Esophagus squamous epithelium (tissue), 5 donors: ENCODE results near the gene PCSK5. TPM values are rescaled to one million over a fixed set of nuclear protein-coding genes. Genes with fewer than 3 reads are reported as not detected.

Experiments used
- DNase-seq: peaks from one replicate; lab custom pipeline; 2025; lab: John Stamatoyannopoulos, UW
- H3K27ac ChIP-seq, 4 donors: fragments of 200-600 bp; sonication (generic); one replicate each; pipeline ENCODE4 v1.5.1; 2016 to 2019; ENCODE audit warnings: mild to moderate bottlenecking in 1 of 4
- H3K27me3 ChIP-seq, 4 donors: fragments of 200-600 bp; sonication (generic); 1 replicate in 3 of 4; 2 replicates in 1 of 4; pipeline versions ENCODE4 v1.5.1 to v1.6.0; 2017 to 2021; ENCODE audit warnings: antibody characterized with exemption in 1 of 4
- H3K36me3 ChIP-seq, 3 donors: fragments of 200-600 bp; sonication (generic); one replicate each; pipeline ENCODE4 v1.5.1; 2016 to 2019
- H3K4me1 ChIP-seq, 3 donors: fragments of 200-600 bp; sonication (generic); one replicate each; pipeline ENCODE4 v1.5.1; 2017 to 2019
- H3K4me3 ChIP-seq, 4 donors: fragments of 200-600 bp; sonication (generic); 1 replicate in 3 of 4; 2 replicates in 1 of 4; pipeline ENCODE4 v1.5.1; 2016 to 2019; ENCODE audit warnings: mild to moderate bottlenecking in 2 of 4, moderate library complexity in 1 of 4
- H3K9me3 ChIP-seq, 3 donors: fragments of 200-600 bp; sonication (generic); one replicate each; pipeline ENCODE4 v1.5.1; 2016 to 2019
- CTCF ChIP-seq, 6 experiments: fragments of 450-650 bp in 4 of 6; fragments of 200-600 bp in 2 of 6; sonication (generic) in 2 of 6; IDR thresholded peaks; one replicate each; pipeline ENCODE4 v1.5.1; 2016 to 2019; ENCODE audit warnings: antibody characterized with exemption in 6 of 6, mild to moderate bottlenecking in 4 of 6, moderate library complexity in 4 of 6
- POLR2A ChIP-seq, 4 donors: fragments of 450-650 bp; IDR thresholded peaks; one replicate each; pipeline ENCODE4 v1.6.1; 2017; ENCODE audit warnings: antibody characterized with exemption in 4 of 4, mild to moderate bottlenecking in 4 of 4, moderate library complexity in 3 of 4
- WGBS, 2 donors: methylation state at CpG; one replicate each; pipeline ENCODE4 v1.1.5; 2018; 5-methylcytosine and 5-hydroxymethylcytosine counted together
- intact Hi-C: fragments of 100-400 bp; cut with DNase I; formaldehyde crosslinking; loops from one replicate; pipeline ENCODE4 v1.15.0; 2022
- total RNA-seq, 4 donors: library from RNA; depleted of rRNA; stranded (reverse); fragments of >200 nt; gene quantifications; one replicate each; pipeline ENCODE4 v1.1.0, GENCODE V29; 2016
- donor health status: DM: yes; HTN: yes; CAD: no.

PCSK5 gene
- total RNA-seq, 4 donors from 2014 or later, result 8.4 to 33.8 (median 24.2) TPM

- H3K4me3 ChIP-seq, result no peak overlapping the region
- WGBS, 2 donors, result 59 to 81% methylated on average over 5 of the region's 5 CpGs
Measured at GRCh38 chr9:76200315-76200714, 309.8 kb downstream of the PCSK5 start.

GRCh38 chr9:76200745-76201144 lies 310.3 kb downstream of the PCSK5 start:
- Histone ChIP-seq H3K4me3 (no peak overlapping the region), H3K36me3 (no peaks in the 10 kb centered on the region), H3K27me3 (no peaks in the 10 kb centered on the region), H3K27ac (no peak overlapping the region), H3K9me3 (no peaks in the 10 kb centered on the region), H3K4me1 (no peaks in the 10 kb centered on the region)
- intact Hi-C loops, result no loop called here
- no peak for DNase-seq
- 77 to 94% methylated on average over 2 to 4 of the region's 4 CpGs for WGBS, 2 donors
- TF ChIP-seq CTCF (IDR thresholded peaks at IDR 0.05) (no peak), POLR2A (IDR thresholded peaks at IDR 0.05) (no peak)

More at GRCh38 chr9:76200315-76200714, 309.8 kb downstream of the PCSK5 start:
- TF ChIP-seq CTCF (IDR thresholded peaks at IDR 0.05) (no peak), POLR2A (IDR thresholded peaks at IDR 0.05) (no peak)
- intact Hi-C loops, result no loop called here
- H3K27ac ChIP-seq, result no peak overlapping the region
- no peak for DNase-seq
- no peaks in the 10 kb centered on the region for H3K27me3 ChIP-seq
- no peaks in the 10 kb centered on the region for H3K9me3 ChIP-seq
- no peaks in the 10 kb centered on the region for H3K4me1 ChIP-seq
- H3K36me3 ChIP-seq, result no peaks in the 10 kb centered on the region

GRCh38 chr9:76203373-76203772 lies 312.9 kb downstream of the PCSK5 start:
- no peaks in the 10 kb centered on the region for H3K9me3 ChIP-seq
- no peak for DNase-seq
- no peak overlapping the region for H3K4me3 ChIP-seq
- no peaks in the 10 kb centered on the region for H3K4me1 ChIP-seq
- no peaks in the 10 kb centered on the region for H3K27me3 ChIP-seq
- intact Hi-C loops, result no loop called here
- TF ChIP-seq CTCF (IDR thresholded peaks at IDR 0.05) (no peak), POLR2A (IDR thresholded peaks at IDR 0.05) (no peak)
- WGBS, 2 donors, result 64 to 77% methylated on average over 3 of the region's 3 CpGs
- H3K27ac ChIP-seq, result no peak overlapping the region
- no peaks in the 10 kb centered on the region for H3K36me3 ChIP-seq

GRCh38 chr9:76206821-76207220 lies 316.3 kb downstream of the PCSK5 start:
- no peaks in the 10 kb centered on the region for H3K4me1 ChIP-seq
- H3K4me3 ChIP-seq, result no peak overlapping the region
- no peak for DNase-seq
- no peaks in the 10 kb centered on the region for H3K9me3 ChIP-seq
- H3K36me3 ChIP-seq, result no peaks in the 10 kb centered on the region
- H3K27ac ChIP-seq, result no peak overlapping the region
- WGBS, 2 donors, result 15 to 37% methylated on average over 1 of the region's 1 CpG
- intact Hi-C loops, result no loop called here
- TF ChIP-seq POLR2A (IDR thresholded peaks at IDR 0.05) (no peak), CTCF (IDR thresholded peaks at IDR 0.05) (no peak)
- no peaks in the 10 kb centered on the region for H3K27me3 ChIP-seq

GRCh38 chr9:76213751-76214150 lies 323.3 kb downstream of the PCSK5 start:
- no peaks in the 10 kb centered on the region for H3K27me3 ChIP-seq
- no peak for DNase-seq
- intact Hi-C loops, result no loop called here
- H3K4me3 ChIP-seq, result no peak overlapping the region
- H3K27ac ChIP-seq, result no peak overlapping the region
- H3K9me3 ChIP-seq, result no peaks in the 10 kb centered on the region
- peaks cover 10 to 17% (median 12%) of the 10 kb centered on the region in 3 donors for H3K4me1 ChIP-seq
- H3K36me3 ChIP-seq, result no peaks in the 10 kb centered on the region
- TF ChIP-seq CTCF (IDR thresholded peaks at IDR 0.05), result no peak
- TF ChIP-seq POLR2A (IDR thresholded peaks at IDR 0.05), result no peak
- 65 to 81% methylated on average over 1 to 3 of the region's 3 CpGs for WGBS, 2 donors
